CD8-positive, alpha-beta memory T cell (primary cell): ENCODE measurements around the gene PTAFR. TPM values are rescaled to one million over a fixed set of nuclear protein-coding genes. Genes with fewer than 3 reads are reported as not detected.
A peak's percentile ranks its signal among the peaks of the same experiment; 100 is the strongest.

Experiments used
- CTCF ChIA-PET: fragments of 350-600 bp; sonication (Branson Sonifier 250); formaldehyde crosslinking; loops from one replicate; lab custom pipeline; 2021; ENCODE audit warnings: antibody characterized with exemption; lab: Charles Lee
- POLR2A ChIA-PET: fragments of 350-600 bp; sonication (Branson Sonifier 250); formaldehyde crosslinking; loops from one replicate; lab custom pipeline; 2021; ENCODE audit warnings: antibody characterized with exemption; lab: Charles Lee
- DNase-seq, 5 donors: peaks; one replicate each; pipeline versions ENCODE4 v3.0.0 to v3.0.0-alpha.2; 2020 to 2022; ENCODE audit warnings: mixed read lengths in 1 of 5
- H3K27ac ChIP-seq: one replicate; pipeline ENCODE4 v1.7.0; 2013; ENCODE audit warnings: low read depth, mild to moderate bottlenecking, low read length, moderate library complexity
- H3K27me3 ChIP-seq: 2 replicates; pipeline ENCODE4 v1.7.0; 2013; ENCODE audit warnings: low read length, mild to moderate bottlenecking; ENCODE audit not compliant: insufficient read depth, poor library complexity, severe bottlenecking
- H3K36me3 ChIP-seq: 2 replicates; pipeline ENCODE4 v1.7.0; 2013; ENCODE audit warnings: mild to moderate bottlenecking, low read length, moderate library complexity; ENCODE audit not compliant: insufficient read depth
- H3K4me1 ChIP-seq: 2 replicates; pipeline ENCODE4 v1.7.0; 2013; ENCODE audit warnings: mild to moderate bottlenecking, low read length, moderate library complexity; ENCODE audit not compliant: insufficient read depth
- H3K4me3 ChIP-seq: 2 replicates; pipeline ENCODE4 v1.7.0; 2013; ENCODE audit warnings: mild to moderate bottlenecking, low read length
- H3K9me3 ChIP-seq: 2 replicates; pipeline ENCODE4 v1.7.0; 2013; ENCODE audit warnings: mild to moderate bottlenecking, low read length
- H3K27ac Mint-ChIP-seq, 8 donors: one replicate each; pipeline ENCODE4 v1.8.0; 2020 to 2021; ENCODE audit warnings: mixed read lengths in 8 of 8, mild to moderate bottlenecking in 6 of 8, inconsistent platforms in 3 of 8, moderate library complexity in 3 of 8
- H3K27me3 Mint-ChIP-seq, 2 donors: one replicate each; pipeline ENCODE4 v1.8.0; 2020 to 2021; ENCODE audit warnings: mixed read lengths in 2 of 2, mild to moderate bottlenecking in 1 of 2, moderate library complexity in 1 of 2
- H3K36me3 Mint-ChIP-seq, 3 donors: one replicate each; pipeline ENCODE4 v1.8.0; 2020 to 2021; ENCODE audit warnings: mixed read lengths in 3 of 3, inconsistent platforms in 1 of 3, mild to moderate bottlenecking in 1 of 3
- H3K4me1 Mint-ChIP-seq, 3 donors: one replicate each; pipeline ENCODE4 v1.8.0; 2020 to 2021; ENCODE audit warnings: mixed read lengths in 3 of 3, inconsistent platforms in 1 of 3, mild to moderate bottlenecking in 1 of 3
- H3K4me3 Mint-ChIP-seq, 7 donors: one replicate each; pipeline ENCODE4 v1.8.0; 2020 to 2021; ENCODE audit warnings: mixed read lengths in 7 of 7, mild to moderate bottlenecking in 6 of 7, moderate library complexity in 4 of 7, inconsistent platforms in 2 of 7
- H3K9me3 Mint-ChIP-seq, 5 donors: one replicate each; pipeline ENCODE4 v1.8.0; 2020 to 2022; ENCODE audit warnings: mixed read lengths in 5 of 5, mild to moderate bottlenecking in 3 of 5, moderate library complexity in 2 of 5, inconsistent platforms in 1 of 5
- polyA plus RNA-seq: library from polyadenylated mRNA; unstranded; fragments of 300-500 nt; fragmentation: Illumina TruSeq; gene quantifications from one replicate; pipeline ENCODE4 v1.2.3, GENCODE V29; 2021
- total RNA-seq, 2 experiments: library from RNA; stranded (reverse); gene quantifications; one replicate each; pipeline ENCODE4 v1.2.3, GENCODE V29; 2021

PTAFR gene
- total and polyA plus RNA-seq, 3 experiments from 2014 or later, result 0.58 to 1.1 (median 0.59) TPM

GRCh38 chr1:28172713-28173150 lies 3.8 kb downstream of the PTAFR start:
- peaks cover 43 to 59% (median 53%) of the 10 kb centered on the region in 3 donors for H3K4me1 Mint-ChIP-seq
- ChIA-PET POLR2A (no interaction called here), CTCF (interaction anchor here (1.9 kb wide), 1 partner anchor 81 kb away, joined by 6 read pairs; no protein-coding TSS in a partner anchor)
- H3K4me3 Mint-ChIP-seq, result peak overlapping the region; percentile 8 to 81 (median 69)
- H3K27me3 Mint-ChIP-seq, result no peaks in the 10 kb centered on the region
- H3K4me1 ChIP-seq, result peaks cover 43% of the 10 kb centered on the region
- no peak overlapping the region for H3K4me3 ChIP-seq
- H3K9me3 Mint-ChIP-seq, result no peaks in the 10 kb centered on the region
- no peak overlapping the region for H3K27ac ChIP-seq
- H3K36me3 ChIP-seq, result no peaks in the 10 kb centered on the region
- peak overlapping the region in 6 of 8 donors; percentile 8 to 80 (median 53) for H3K27ac Mint-ChIP-seq
- peaks cover 0 to 2% (median 0%) of the 10 kb centered on the region in 3 donors for H3K36me3 Mint-ChIP-seq
- no peaks in the 10 kb centered on the region for H3K9me3 ChIP-seq
- DNase-seq, result peak in 2 of 5 donors; percentile 21 to 46
- H3K27me3 ChIP-seq, result no peaks in the 10 kb centered on the region

GRCh38 chr1:28171246-28171645 lies 5.2 kb downstream of the PTAFR start:
- Mint-ChIP-seq H3K27me3 (no peaks in the 10 kb centered on the region), H3K4me1 (peaks cover 45 to 59% (median 58%) of the 10 kb centered on the region in 3 donors)
- CTCF ChIA-PET, result no interaction called here

GRCh38 chr1:28170001-28170596 lies 6.4 kb downstream of the PTAFR start:
- H3K27ac ChIP-seq, result no peak overlapping the region
- ChIA-PET POLR2A (interaction anchor here (0.5 to 1.2 kb wide), 5 partner anchors 9 to 706 kb away, joined by 3 to 8 read pairs (median 4); partner anchors contain the start of gene EYA3), CTCF (interaction anchor here (0.9 kb wide), 1 partner anchor 17 kb away, joined by 3 read pairs; no protein-coding TSS in a partner anchor)
- no peak overlapping the region for H3K4me3 ChIP-seq
- H3K27me3 ChIP-seq, result no peaks in the 10 kb centered on the region
- no peaks in the 10 kb centered on the region for H3K9me3 ChIP-seq
- Mint-ChIP-seq H3K9me3 (no peaks in the 10 kb centered on the region), H3K27me3 (no peaks in the 10 kb centered on the region), H3K4me3 (peak overlapping the region in 1 of 7 donors; percentile 5), H3K36me3 (no peaks in the 10 kb centered on the region), H3K27ac (peak overlapping the region in 1 of 8 donors; percentile 46), H3K4me1 (peaks cover 45 to 59% (median 58%) of the 10 kb centered on the region in 3 donors)
- no peaks in the 10 kb centered on the region for H3K36me3 ChIP-seq
- no peak for DNase-seq
- H3K4me1 ChIP-seq, result peaks cover 43% of the 10 kb centered on the region

More at GRCh38 chr1:28171246-28171645, 5.2 kb downstream of the PTAFR start:
- H3K27ac ChIP-seq, result no peak overlapping the region
- H3K4me3 ChIP-seq, result no peak overlapping the region
- DNase-seq, result no peak
- no peaks in the 10 kb centered on the region for H3K9me3 Mint-ChIP-seq
- POLR2A ChIA-PET, result no interaction called here
- H3K36me3 ChIP-seq, result no peaks in the 10 kb centered on the region
- peaks cover 43% of the 10 kb centered on the region for H3K4me1 ChIP-seq
- no peaks in the 10 kb centered on the region for H3K9me3 ChIP-seq
- peak overlapping the region in 4 of 7 donors; percentile 3 to 41 (median 20) for H3K4me3 Mint-ChIP-seq
- peak overlapping the region in 2 of 8 donors; percentile 9 to 35 for H3K27ac Mint-ChIP-seq
- no peaks in the 10 kb centered on the region for H3K36me3 Mint-ChIP-seq
- H3K27me3 ChIP-seq, result no peaks in the 10 kb centered on the region

DNA sequence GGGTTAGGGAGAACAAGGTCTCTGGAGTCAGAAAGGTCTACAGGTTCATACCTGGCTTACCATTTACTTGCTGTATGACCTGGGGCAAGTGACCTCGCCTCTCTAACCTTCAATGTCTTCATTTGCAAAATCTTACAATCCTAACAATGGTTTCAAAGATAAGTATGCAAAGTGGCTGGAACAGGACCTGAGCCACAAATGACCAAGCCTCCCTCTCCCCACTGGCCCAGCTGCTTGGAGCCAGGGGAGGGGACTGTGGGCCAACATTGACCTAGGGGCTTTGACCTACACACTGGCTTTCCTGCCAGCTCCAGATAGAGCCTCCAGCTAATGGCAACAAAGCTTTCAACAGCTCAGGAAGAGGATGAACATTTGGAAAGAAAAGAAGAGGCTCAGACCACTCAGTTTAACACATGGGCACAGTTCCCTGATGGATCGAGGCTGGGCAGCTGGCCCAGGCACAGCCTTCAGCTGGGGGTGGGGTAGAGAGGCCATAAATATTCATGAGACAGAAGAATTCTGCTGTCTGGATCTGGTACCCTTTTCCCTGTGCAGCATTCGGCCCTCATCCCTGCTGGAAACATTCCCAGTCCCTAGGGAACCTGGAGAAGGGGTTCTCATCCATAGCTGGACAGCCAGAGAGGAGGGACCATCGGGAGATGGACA lies 12.9 kb downstream of the PTAFR start:
- ChIA-PET POLR2A (no interaction called here), CTCF (no interaction called here)
- H3K4me3 ChIP-seq, result no peak overlapping the region
- no peaks in the 10 kb centered on the region for H3K9me3 ChIP-seq
- H3K4me3 Mint-ChIP-seq, result no peak overlapping the region
- peaks cover 0 to 10% (median 2%) of the 10 kb centered on the region in 3 donors for H3K36me3 Mint-ChIP-seq
- H3K27ac Mint-ChIP-seq, result no peak overlapping the region
- H3K9me3 Mint-ChIP-seq, result no peaks in the 10 kb centered on the region
- H3K27me3 Mint-ChIP-seq, result peaks cover 0 to 4% of the 10 kb centered on the region in 2 donors
- peaks cover 6 to 11% (median 7%) of the 10 kb centered on the region in 3 donors for H3K4me1 Mint-ChIP-seq
- no peak overlapping the region for H3K27ac ChIP-seq
- H3K36me3 ChIP-seq, result no peaks in the 10 kb centered on the region
- no peaks in the 10 kb centered on the region for H3K27me3 ChIP-seq
- peaks cover 5% of the 10 kb centered on the region for H3K4me1 ChIP-seq
- no peak for DNase-seq

DNA sequence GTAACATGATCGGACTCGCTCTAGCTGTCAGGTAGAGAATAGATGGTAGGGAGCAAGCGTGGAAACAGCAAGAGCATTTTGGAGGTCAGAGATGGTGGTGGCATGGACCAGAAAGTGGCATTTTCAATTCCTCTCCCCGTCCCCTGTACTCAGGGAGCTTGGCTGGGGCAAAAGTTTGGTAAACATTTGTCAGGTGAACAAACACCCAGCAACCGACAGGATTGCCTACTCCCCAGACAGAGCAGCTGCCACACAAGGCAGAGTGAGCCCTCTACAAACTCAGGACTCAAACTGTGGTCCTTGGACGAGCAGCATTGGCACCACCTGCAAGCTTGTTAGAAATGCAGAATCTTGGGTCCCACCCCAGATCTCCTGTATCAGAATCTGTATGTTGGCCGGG lies 14.3 kb downstream of the PTAFR start:
- no peak for DNase-seq
- ChIA-PET CTCF (no interaction called here), POLR2A (interaction anchor here (0.7 kb wide), 1 partner anchor 77 kb away, joined by 7 read pairs; no protein-coding TSS in a partner anchor)
- Histone ChIP-seq H3K9me3 (no peaks in the 10 kb centered on the region), H3K27ac (no peak overlapping the region), H3K4me3 (no peak overlapping the region), H3K4me1 (no peaks in the 10 kb centered on the region), H3K27me3 (no peaks in the 10 kb centered on the region), H3K36me3 (no peaks in the 10 kb centered on the region)
- Mint-ChIP-seq H3K4me3 (no peak overlapping the region), H3K4me1 (peaks cover 0 to 3% (median 1%) of the 10 kb centered on the region in 3 donors), H3K9me3 (no peaks in the 10 kb centered on the region), H3K36me3 (peaks cover 0 to 10% (median 5%) of the 10 kb centered on the region in 3 donors), H3K27ac (peak overlapping the region in 1 of 8 donors; percentile 73), H3K27me3 (peaks cover 0 to 4% of the 10 kb centered on the region in 2 donors)

DNA sequence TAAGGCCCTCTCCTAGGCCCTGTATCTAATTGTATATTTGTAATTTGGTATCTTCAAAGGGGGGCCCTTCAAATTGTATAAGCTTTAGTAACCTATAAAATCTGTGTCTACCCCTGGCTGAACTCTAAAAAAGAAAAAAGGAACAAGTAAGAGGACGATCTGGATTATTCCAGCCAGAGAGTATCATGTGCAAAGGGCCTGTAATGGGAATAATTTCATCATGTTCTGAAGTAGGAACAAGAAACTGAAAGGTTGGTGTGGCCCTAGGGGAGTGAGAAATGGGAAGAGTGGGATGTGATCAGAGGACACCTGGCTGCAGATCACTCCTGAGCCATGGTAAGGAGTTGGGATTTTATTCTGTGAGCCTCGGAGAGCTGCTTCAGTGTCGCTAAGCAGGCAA lies 14.7 kb downstream of the PTAFR start:
- H3K27ac Mint-ChIP-seq, result no peak overlapping the region
- no peaks in the 10 kb centered on the region for H3K4me1 ChIP-seq
- CTCF ChIA-PET, result no interaction called here

DNA sequence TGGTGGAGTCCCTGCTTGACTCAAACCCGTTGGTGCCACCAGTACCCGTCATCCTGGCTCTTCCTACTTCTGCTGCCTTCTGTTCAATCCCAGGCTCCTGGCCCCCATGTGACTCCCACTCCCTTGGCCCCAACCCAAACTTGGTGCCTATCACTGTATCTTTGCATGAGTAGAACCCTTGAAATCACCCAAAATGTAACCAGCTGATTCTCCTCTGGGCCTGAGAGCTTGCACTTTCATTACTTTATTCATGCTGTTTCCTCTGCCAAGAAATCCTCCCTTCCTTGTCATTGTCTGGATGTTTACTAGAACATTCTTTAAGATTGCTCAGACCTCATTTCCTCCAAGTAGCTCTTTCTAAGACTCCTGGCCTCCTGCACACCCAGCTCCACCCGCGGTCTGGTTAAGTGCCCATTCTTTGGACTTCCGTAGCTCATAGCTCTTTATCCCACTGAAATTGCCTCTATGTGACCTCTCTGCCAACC lies 15.7 kb downstream of the PTAFR start:
- H3K4me3 Mint-ChIP-seq, result no peak overlapping the region
- no peak overlapping the region for H3K27ac Mint-ChIP-seq
- peaks cover 0 to 4% of the 10 kb centered on the region in 2 donors for H3K27me3 Mint-ChIP-seq
- ChIA-PET CTCF (no interaction called here), POLR2A (interaction anchor here (0.6 kb wide), 1 partner anchor 9 kb away, joined by 4 read pairs; no protein-coding TSS in a partner anchor)
- H3K4me1 ChIP-seq, result no peaks in the 10 kb centered on the region
- no peak for DNase-seq
- no peak overlapping the region for H3K27ac ChIP-seq
- H3K4me3 ChIP-seq, result no peak overlapping the region
- H3K27me3 ChIP-seq, result no peaks in the 10 kb centered on the region
- H3K9me3 Mint-ChIP-seq, result no peaks in the 10 kb centered on the region
- no peaks in the 10 kb centered on the region for H3K9me3 ChIP-seq
- H3K36me3 ChIP-seq, result no peaks in the 10 kb centered on the region
- H3K36me3 Mint-ChIP-seq, result peaks cover 0 to 10% (median 5%) of the 10 kb centered on the region in 3 donors
- H3K4me1 Mint-ChIP-seq, result no peaks in the 10 kb centered on the region

More for the DNA sequence above, 14.7 kb downstream of the PTAFR start:
- no peaks in the 10 kb centered on the region for H3K9me3 ChIP-seq
- H3K27ac ChIP-seq, result no peak overlapping the region
- Mint-ChIP-seq H3K4me3 (no peak overlapping the region), H3K9me3 (no peaks in the 10 kb centered on the region), H3K27me3 (peaks cover 0 to 4% of the 10 kb centered on the region in 2 donors), H3K4me1 (no peaks in the 10 kb centered on the region), H3K36me3 (peaks cover 0 to 10% (median 5%) of the 10 kb centered on the region in 3 donors)
- no peak overlapping the region for H3K4me3 ChIP-seq
- POLR2A ChIA-PET, result no interaction called here
- no peaks in the 10 kb centered on the region for H3K27me3 ChIP-seq
- no peaks in the 10 kb centered on the region for H3K36me3 ChIP-seq
- no peak for DNase-seq

DNA sequence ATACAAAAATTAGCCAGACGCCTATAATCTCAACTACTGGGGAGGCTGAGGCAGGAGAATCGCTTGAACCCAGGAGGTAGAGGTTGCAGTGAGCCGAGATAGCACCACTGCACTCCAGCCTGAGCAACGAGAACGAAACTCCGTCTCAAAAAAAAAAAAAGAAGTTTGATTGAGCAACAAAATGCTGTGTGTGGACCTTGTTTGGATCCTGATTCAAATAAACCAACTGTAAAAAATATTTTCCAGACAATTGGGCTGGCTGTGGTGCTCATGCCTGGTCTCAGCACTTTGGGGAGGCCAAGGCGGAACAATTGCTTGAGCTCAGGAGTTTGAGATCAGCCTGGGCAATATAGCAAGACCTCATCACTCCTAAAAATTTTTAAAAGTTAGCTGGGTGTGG lies 16.8 kb downstream of the PTAFR start:
- no peaks in the 10 kb centered on the region for H3K9me3 Mint-ChIP-seq
- H3K36me3 ChIP-seq, result no peaks in the 10 kb centered on the region
- H3K4me3 Mint-ChIP-seq, result no peak overlapping the region
- CTCF ChIA-PET, result no interaction called here
- H3K27me3 Mint-ChIP-seq, result peaks cover 0 to 4% of the 10 kb centered on the region in 2 donors
- peaks cover 0 to 10% (median 5%) of the 10 kb centered on the region in 3 donors for H3K36me3 Mint-ChIP-seq
- POLR2A ChIA-PET, result no interaction called here
- no peaks in the 10 kb centered on the region for H3K4me1 Mint-ChIP-seq
- H3K27ac ChIP-seq, result no peak overlapping the region
- no peaks in the 10 kb centered on the region for H3K4me1 ChIP-seq
- no peak for DNase-seq
- no peak overlapping the region for H3K27ac Mint-ChIP-seq
- no peaks in the 10 kb centered on the region for H3K9me3 ChIP-seq
- no peaks in the 10 kb centered on the region for H3K27me3 ChIP-seq
- no peak overlapping the region for H3K4me3 ChIP-seq
